HG03457 (cell line): Measurements from ENCODE around the gene LRTM2.

Source experiments
- ATAC-seq: cut with Tn5 transposase; IDR thresholded peaks from one replicate; pipeline ENCODE4 v1.9.1; 2021; ENCODE audit warnings: moderate number of reproducible peaks; ENCODE audit not compliant: unreplicated experiment

LRTM2 gene

DNA sequence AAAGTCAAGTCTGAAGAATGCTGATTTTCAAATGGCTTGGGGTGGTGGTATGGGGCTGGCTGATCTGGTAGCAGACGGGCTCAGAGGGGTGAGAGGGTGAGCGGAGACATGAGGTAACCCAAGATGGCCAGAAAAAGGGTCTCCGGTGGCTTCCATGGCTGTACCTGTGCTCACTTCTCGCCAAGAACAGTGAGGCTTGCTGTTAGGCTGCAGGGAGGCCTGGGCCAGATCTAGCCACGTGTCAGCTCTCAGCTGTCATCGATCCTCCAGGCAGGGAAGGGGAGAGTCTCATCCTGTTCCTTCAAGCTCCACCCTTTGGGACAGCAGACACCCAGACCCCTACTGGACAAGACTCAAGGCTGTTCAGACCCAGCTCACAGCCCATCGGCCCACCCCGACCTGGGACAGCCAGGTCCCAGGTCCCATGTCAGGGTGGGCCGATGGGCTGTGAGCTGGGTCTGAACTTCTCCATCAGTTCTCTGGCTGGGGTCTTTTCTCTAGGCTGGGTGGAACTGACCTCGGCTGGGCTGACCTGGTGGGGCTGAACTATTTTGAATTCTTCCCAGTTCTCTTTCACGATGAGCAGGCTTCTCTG lies 9.0 kb downstream of the LRTM2 start:
- no peak for ATAC-seq

DNA sequence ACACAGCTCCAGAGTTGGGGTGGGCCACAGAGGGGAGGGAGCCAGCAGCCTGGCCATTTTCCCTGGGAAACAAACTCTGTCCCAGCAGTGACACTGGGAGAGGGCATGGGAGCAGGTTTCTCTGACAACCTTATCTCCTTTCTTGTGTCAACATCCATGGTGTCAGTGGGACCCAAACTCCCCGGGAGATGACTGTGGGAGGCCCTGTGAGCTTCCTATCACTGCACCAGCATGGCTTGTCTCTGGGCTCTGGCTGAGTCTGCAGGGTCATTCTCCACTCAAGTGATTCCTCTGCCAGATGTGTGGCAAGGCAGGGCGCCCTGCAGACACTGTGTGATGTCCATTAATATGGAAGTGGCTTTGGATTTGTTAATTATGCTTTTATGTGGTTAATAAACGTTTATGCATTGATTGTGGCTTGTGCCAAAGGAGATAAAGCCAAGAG lies 10.1 kb downstream of the LRTM2 start:
- ATAC-seq: no peak

DNA sequence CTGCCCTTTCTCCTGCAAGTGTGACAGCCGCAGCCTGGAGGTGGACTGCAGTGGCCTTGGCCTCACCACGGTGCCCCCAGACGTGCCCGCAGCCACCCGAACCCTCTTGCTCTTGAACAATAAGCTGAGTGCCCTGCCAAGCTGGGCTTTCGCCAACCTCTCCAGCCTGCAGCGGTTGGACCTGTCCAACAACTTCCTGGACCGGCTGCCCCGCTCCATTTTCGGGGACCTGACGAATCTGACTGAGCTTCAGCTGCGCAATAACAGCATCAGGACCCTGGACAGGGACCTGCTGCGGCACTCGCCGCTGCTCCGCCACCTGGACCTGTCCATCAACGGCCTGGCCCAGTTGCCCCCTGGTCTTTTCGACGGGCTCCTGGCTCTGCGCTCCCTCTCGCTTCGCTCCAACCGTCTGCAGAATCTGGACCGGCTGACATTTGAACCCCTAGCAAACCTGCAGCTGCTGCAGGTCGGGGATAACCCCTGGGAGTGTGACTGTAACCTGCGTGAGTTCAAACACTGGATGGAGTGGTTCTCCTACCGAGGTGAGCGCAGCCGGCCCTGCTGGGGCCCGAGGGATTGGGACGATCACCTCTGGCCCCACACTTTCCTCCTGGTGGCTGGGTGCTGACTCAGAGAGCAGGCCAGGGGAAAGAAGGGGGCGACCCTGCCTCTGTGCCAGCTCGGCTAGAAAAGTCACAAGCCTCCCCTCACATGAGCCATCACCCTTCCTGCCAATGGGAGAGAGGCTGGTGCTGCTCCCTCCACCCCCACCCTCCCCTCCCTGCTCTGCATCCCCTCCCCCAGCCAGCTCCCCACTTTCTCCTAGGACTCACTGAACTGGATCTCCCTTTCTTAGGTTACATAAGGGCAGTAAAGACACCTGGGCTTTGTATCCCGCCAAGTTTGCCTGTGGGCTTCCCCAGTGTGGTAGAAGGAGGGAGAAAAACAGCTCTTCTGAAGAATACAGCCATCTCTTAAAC lies 10.9 kb downstream of the LRTM2 start:
- ATAC-seq: no peak

DNA sequence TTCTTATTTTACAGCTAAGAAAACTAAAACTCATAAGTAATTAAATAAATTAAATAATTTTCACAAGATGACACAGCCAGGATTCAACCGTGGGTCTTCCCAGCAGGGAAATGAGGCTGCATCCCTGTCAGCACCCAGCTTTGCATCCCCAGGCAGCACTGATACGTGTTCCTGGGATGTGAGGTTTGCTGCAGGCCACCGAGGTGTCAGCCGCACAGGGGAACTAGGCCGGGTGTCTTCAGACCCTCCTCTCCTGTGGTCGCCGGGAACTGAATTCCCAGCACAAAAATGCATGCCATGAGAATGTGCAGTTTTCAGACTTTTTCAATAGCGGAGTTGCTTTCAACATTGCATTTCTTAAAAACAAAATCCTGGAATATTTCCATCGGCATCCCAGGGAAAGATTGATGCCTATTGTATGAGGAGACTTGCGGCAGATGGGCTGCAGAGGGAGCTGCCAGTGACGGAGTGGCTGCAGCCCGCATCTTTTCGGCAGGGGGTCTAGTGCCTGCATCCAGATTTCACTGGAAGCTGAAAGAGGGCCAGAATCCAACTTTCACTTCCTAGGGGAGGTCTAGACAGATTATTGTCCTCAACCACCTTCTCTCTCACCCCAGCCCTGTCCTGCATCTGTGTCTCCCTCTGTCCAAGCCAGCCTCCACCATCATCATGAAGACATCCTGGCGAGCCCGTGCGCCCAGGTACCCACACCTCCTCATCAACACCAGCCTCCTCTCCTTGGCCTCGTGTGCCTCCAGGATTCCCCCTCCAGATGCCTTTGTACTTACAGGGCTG lies 12.6 kb downstream of the LRTM2 start:
- no peak for ATAC-seq

DNA sequence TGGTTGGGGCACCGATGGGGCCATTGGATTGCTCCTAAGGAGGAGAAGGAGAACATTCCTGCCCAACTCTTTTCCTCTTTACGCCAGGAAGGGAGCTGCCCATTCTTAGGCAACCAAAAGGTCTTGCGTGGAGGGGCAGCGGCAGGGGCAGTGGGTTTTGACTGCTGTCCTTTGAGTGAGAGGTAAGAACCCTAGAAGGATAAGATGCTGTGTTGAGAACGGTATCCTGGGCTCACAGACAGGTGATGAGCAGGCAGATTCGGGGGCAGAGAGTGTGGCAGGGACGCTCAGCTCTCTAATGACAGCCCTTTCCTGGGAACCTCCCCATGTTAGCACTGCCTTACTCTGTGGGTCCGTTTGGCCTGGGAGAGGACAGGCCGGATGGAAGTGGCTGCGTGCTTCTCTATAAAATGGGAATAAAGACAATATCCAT lies 13.2 kb downstream of the LRTM2 start:
- no peak for ATAC-seq

DNA sequence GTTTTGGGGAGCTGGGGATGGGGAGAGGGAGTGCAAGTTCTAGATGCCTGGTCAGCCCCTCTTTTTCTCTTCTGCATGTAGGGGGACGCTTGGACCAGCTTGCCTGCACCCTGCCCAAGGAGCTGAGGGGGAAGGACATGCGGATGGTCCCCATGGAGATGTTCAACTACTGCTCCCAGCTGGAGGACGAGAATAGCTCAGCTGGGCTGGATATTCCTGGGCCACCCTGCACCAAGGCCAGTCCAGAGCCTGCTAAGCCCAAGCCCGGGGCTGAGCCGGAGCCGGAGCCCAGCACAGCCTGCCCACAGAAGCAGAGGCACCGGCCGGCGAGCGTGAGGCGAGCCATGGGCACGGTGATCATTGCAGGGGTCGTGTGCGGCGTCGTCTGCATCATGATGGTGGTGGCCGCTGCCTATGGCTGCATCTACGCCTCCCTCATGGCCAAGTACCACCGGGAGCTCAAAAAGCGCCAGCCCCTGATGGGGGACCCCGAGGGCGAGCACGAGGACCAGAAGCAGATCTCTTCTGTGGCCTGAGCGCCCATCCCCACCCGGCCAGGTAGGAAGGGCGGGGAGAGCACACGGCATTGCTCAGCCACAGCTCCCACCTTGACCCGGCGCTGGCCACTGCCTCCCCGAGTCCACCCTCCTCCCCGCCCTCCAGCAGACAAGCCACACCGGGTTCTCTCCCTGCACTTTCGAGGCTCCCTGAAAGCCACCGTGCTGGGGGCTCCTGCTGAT lies 14.0 kb downstream of the LRTM2 start:
- ATAC-seq: no peak

DNA sequence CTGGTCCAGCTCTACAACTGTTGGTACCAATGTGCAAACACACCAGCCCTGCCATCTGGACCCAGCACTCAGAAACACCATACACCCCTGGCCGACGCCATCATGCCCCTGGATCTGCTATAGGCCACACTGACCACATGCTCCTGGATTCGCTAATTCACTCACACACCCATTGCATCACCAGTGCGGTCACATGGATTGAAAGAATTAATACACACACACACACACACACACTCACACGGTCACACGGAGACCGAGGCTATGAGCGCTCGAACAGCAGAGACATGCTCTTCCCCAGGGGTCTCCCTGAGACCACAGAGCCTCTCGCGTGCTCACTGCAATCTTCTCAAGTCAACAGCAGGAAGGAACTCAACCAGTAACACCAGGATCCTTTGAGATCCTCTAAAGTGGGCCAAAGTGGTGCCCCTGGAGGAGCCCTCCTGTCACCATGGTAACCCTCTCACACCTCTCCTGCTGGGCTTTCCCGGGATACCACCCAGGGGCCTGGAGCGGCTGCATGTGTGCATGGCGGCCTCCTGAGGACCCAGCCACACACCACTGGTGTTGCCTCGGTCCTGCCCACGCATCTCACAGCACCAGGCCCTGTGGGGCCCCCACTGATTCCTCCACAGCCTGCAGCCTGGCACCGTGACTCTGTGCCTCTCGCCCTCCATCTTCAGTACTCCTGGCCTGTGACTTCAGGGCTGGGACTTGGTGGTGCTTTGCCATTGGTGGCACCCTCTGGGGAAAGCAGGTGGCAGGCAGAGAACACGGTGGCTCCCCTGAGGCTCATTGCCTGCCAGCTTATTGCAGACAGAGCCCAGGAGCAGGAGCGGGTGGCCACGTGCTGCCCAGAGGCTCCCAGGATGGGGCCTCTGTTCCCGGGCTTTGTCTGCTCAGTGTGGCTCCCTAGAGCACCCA lies 15.1 kb downstream of the LRTM2 start:
- no peak for ATAC-seq

DNA sequence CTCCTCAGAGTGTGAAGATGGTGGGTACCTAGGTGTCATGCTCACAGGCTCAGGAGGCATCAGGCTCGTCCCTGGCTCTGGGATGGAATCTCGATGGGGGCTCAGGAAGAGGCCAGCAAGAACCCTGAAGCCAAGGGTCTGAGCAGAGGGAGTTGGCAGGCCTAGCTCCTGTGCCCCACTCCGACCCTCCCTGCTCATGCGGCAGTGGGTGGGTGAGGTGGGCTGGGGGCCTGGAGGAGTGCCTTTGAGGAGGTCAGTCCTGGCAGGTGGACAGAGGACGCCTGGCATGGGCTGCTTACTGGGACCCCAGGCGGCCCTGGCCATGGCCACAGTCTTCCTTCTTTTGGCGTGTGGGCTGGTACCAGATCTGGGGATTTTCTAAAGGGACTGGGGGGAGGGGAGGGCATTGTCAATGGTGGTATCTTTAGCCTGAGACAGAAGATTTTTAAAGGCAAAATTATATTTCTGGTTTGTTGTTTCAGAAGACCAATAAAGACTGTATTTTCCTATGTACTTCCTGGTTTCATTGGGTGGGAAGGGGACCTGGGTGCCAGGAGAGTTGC lies 16.0 kb downstream of the LRTM2 start:
- no peak for ATAC-seq

DNA sequence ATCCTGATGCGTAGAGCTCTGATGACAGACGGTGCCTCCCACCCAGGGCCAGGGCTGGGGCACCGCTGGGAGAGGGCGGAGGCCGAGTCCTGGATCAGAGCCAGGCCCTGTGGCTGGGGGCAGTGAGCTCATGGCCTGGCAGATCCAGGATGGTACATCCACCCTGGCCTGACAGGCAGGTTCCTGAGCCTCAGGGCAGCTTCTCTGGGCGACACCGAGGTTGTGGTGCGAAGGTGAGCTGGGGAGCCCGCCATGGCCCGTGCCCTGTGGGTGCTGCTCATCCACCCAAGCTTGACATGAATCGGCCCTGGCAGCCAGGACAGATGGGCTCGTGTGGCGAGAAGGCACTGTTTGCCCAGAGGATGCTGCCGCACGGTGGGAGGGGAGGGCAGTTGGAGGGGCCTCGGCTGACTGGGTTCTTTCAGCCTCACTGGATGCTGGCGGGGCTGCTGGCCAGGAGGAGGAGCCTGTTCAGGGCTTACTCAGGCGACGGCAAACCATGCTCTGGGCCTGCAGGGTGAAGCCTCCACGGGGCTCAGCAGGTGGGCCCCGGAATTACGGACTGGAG lies 16.6 kb downstream of the LRTM2 start:
- no peak for ATAC-seq

DNA sequence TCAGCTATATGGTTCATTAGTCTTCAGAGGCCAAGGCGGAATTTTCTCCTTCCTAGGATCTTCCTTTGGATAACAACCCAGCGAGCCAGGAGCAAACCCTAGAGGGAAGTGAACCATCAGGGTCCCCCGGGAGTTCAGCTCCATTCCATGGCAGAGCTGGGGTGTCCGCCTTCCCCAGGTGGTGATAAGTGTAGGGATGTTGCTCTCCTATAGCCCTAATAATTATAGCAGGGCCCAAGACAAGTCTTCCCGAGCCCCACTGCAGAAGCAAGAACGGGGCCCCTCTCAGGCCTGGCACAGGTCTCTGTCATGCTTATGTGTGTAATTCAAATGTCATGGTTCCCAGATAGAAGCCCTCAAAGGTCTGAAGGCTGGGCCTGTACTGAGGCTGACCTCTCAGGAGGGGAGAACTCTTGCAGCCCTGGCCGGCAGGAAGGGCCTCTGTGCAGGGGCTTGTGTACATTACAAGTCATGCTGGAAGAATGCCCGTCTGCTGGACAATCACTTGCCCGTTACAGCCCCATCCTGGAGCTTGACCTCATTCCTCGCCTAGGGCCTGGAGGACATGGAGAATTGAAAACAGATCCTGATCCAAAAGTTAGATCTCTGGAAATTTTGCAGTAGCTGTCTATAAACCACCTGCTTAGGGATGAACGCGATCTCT lies 17.3 kb downstream of the LRTM2 start:
- ATAC-seq: no peak

DNA sequence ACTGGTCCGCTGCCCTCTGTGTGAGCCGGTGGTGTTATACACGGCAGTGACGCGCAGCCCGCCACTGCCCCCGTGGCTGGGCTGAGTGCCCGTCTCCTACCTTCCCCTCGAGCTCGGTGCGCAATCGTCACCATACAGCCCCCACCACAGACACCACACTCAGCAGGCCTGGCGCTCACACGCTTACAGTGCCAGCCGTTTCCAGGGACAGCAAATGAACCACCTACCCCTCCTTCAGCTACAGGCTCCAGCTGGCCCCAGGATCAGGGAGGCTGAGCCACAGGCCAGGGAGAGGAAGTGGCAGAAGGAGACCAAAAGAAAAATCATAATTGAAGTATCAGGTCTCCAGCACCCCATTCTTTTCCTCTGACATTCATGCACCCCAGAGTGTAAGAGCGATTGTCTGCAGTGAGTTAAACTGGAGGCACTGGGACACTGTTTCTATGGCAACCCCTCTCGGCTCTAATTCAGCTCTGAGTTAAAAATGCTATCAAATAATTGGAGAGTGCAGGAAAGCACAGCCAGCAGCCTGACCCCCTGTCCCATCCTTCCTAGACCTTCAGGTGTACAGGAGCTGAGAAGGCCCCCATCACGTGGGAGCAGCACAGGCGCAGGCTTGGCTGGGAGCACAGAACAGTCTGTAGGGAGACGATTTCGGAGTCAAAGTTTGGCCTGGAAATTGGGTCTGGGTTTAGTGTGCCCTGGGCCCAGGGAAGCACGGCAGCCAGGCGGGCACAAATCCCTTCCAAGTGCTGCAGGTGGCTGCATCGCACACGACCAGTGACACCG lies 18.0 kb downstream of the LRTM2 start:
- no peak for ATAC-seq

DNA sequence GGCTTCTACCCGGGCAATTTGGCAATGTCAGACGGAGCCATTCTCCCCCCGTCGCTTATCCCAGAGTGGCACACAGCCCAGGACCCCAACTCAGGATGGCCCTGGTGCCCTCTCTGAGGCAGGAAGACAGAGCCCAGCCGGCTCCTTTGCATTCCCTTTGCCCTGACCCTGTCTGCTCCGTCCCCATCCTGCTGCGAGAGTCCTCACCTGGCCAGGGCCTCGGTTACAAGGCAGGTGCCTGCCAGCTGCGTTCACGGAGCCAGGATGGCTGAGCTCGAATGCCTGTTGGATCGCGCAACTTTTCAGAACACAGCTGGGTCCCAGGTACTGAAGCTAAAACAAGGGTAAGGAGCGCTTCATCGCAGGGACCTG lies 18.6 kb downstream of the LRTM2 start:
- ATAC-seq: no peak

DNA sequence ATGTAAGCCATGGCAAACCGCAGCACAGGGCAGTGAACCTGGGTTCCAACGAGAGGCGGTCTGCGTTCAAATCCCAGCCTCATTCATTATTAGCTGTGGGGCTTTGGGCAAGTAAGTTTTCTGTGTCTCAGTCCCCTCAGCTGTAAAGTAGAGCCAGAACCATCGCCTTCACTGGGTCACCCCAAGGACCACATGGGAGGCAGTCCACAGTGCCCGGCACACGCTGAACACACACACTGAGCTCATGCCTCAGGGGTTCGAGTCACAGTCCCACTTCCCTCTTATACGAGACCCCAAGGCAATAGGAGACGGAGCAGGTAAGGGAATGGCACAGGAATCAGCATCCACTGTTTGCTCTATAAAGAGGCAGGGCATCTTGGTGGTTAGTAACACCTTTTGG lies 19.1 kb downstream of the LRTM2 start:
- ATAC-seq: no peak

DNA sequence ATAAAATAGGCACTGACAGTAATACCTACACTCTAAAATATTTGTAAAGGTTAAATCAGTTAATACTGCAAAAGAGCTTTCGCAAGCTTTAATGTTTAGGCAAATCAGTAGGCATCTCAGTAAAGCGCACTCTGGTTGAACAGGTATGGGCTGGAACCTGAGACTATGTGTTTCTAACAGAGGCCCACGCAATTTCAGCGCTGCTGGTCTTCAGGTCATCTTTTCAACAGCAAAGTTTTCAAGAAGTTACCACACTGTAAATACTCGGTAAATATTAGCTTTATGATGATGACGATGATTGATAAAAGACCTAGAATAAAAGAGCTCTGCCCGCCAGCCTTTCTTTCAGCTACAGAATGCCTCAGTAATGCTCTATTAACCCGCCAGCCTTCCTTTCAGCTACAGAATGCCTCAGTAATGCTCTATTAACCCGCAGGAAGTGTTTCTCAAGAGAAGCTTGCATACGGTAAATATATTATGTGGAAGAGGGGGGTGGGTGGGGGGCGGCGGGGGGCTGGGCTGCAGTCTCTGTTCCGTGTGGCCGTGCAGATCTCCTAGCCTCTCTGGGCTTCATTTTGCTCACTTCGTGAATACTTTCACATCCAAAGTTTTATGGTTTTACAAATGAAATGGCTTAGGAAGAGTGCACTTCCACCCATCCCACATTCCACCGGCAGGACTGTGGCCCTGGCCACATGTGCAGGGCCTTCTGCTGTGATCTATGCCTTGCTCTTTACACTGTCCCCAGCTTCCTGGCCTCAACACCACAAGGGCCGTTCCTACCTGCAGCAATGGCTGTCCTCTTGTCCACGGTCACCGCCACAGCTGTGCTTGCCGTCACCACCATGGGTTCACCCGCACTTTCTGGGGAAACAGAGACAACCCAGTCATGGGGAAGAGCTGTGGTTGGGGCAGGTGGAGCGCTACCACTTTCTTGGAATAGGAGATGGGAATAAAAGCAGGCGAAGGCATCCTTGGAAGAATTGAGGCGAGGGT lies 19.9 kb downstream of the LRTM2 start:
- no peak for ATAC-seq

DNA sequence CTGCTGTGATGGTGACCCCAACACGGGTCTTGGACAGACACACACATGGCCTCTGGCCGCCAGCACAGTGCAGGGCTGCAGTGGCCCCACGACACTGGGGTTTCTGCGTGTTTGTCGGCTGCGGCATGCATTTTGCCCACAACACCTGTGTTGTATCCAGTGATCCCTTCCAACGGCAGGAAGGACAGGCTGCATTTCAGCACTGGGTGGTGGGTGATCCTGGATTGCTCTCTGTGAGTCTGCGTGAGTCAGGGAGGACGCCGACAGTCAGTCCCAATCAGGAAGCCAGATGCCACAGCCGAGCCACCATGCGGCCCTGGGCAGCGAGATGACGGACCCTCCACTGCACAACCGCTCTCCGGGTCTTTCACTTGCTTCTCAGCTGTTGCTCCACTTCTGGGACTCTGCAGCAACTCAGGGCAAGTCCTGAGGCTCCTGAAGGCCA lies 20.6 kb downstream of the LRTM2 start:
- ATAC-seq: no peak

DNA sequence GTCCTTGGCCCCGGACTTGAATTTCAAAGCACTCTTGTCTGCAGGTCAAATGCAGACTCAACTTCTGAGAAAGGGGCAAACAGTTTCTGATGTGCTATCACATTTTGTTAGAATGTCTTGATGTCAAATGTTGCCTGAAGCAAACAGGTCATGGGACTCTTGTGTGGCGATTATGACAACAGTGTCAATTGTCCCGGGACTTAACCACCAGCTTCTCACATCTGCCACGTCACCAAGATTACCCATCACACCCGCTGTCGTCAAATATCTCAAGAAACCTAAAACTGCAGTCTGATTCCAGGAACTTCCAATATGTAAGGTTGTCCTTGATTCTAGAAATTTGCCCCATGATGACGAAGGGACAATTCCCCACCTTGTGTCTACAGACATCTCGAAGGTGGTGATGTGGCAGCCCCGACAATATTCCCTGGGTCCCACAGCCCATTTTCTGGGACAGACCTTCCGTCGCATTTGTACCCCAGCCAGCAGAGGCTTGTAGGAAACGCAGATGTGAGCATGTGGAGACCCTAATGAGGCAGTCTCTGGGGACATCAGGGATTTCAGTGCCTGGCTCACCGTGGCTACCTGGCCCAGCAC lies 21.3 kb downstream of the LRTM2 start:
- no peak for ATAC-seq
